ENCODE results near the gene NAGLU.
"Not testable (repeated sequence)": the region's sequence is repeated elsewhere in the genome, so short reads cannot be mapped to it uniquely, and the experiment has no call there.

The NAGLU gene

GRCh38 chr17:42545755-42546505 is 9.9 kb downstream of the NAGLU start:
- H3K36me3 ChIP-seq (ENCODE audit: control insufficient read depth, insufficient read depth, low read length); H3K27me3 ChIP-seq (ENCODE audit: control insufficient read depth, insufficient read depth, low read length); H3K4me3 ChIP-seq (ENCODE audit: low read length); H3K4me1 ChIP-seq (ENCODE audit: control insufficient read depth, insufficient read depth, low read length); H3K9me3 ChIP-seq (ENCODE audit: control insufficient read depth, insufficient read depth, low read length); DNase-seq (ENCODE audit: low read depth, low spot score); H3K27ac ChIP-seq (ENCODE audit: low read length): not testable (repeated sequence)
- no CpG with 5 or more reads among the region's 9 CpGs for WGBS (ENCODE audit: insufficient coverage, insufficient read length)

GRCh38 chr17:42547001-42547461 is 11.0 kb downstream of the NAGLU start:
- peaks cover 2% of the 10 kb centered on the region for H3K4me1 ChIP-seq (ENCODE audit: control insufficient read depth, insufficient read depth, low read length)
- no peaks in the 10 kb centered on the region for H3K9me3 ChIP-seq (ENCODE audit: control insufficient read depth, insufficient read depth, low read length)
- peaks cover 9% of the 10 kb centered on the region; the same call in 1 of the 2 replicates for H3K36me3 ChIP-seq (ENCODE audit: control insufficient read depth, insufficient read depth, low read length)
- no CpG with 5 or more reads among the region's 23 CpGs for WGBS (ENCODE audit: insufficient coverage, insufficient read length)
- no peak for DNase-seq (ENCODE audit: low read depth, low spot score)
- no peaks in the 10 kb centered on the region for H3K27me3 ChIP-seq (ENCODE audit: control insufficient read depth, insufficient read depth, low read length)
- H3K4me3 ChIP-seq (ENCODE audit: low read length) = no peak overlapping the region; the same call in 1 of the 2 replicates
- no peak overlapping the region for H3K27ac ChIP-seq (ENCODE audit: low read length)

- Histone ChIP-seq H3K4me3 (ENCODE audit: low read length) (peak overlapping the region; percentile 16; the same call in 1 of the 2 replicates), H3K27me3 (ENCODE audit: control insufficient read depth, insufficient read depth, low read length) (no peaks in the 10 kb centered on the region), H3K27ac (ENCODE audit: low read length) (no peak overlapping the region), H3K36me3 (ENCODE audit: control insufficient read depth, insufficient read depth, low read length) (peaks cover 9% of the 10 kb centered on the region; the same call in 1 of the 2 replicates), H3K4me1 (ENCODE audit: control insufficient read depth, insufficient read depth, low read length) (peaks cover 2% of the 10 kb centered on the region), H3K9me3 (ENCODE audit: control insufficient read depth, insufficient read depth, low read length) (no peaks in the 10 kb centered on the region)
- no CpG with 5 or more reads among the region's 14 CpGs for WGBS (ENCODE audit: insufficient coverage, insufficient read length)
- DNase-seq (ENCODE audit: low read depth, low spot score) = no peak
Measured at GRCh38 chr17:42547698-42548069, 11.6 kb downstream of the NAGLU start.

GRCh38 chr17:42548070-42548837 is 12.2 kb downstream of the NAGLU start:
- Histone ChIP-seq H3K9me3 (ENCODE audit: control insufficient read depth, insufficient read depth, low read length) (no peaks in the 10 kb centered on the region), H3K4me3 (ENCODE audit: low read length) (peak overlapping the region; percentile 50; the same call in 1 of the 2 replicates), H3K27me3 (ENCODE audit: control insufficient read depth, insufficient read depth, low read length) (no peaks in the 10 kb centered on the region), H3K36me3 (ENCODE audit: control insufficient read depth, insufficient read depth, low read length) (peaks cover 6% of the 10 kb centered on the region; the same call in 1 of the 2 replicates), H3K27ac (ENCODE audit: low read length) (no peak overlapping the region), H3K4me1 (ENCODE audit: control insufficient read depth, insufficient read depth, low read length) (peaks cover 2% of the 10 kb centered on the region)
- WGBS (ENCODE audit: insufficient coverage, insufficient read length) = no CpG with 5 or more reads among the region's 74 CpGs
- DNase-seq (ENCODE audit: low read depth, low spot score) = no peak

DNA sequence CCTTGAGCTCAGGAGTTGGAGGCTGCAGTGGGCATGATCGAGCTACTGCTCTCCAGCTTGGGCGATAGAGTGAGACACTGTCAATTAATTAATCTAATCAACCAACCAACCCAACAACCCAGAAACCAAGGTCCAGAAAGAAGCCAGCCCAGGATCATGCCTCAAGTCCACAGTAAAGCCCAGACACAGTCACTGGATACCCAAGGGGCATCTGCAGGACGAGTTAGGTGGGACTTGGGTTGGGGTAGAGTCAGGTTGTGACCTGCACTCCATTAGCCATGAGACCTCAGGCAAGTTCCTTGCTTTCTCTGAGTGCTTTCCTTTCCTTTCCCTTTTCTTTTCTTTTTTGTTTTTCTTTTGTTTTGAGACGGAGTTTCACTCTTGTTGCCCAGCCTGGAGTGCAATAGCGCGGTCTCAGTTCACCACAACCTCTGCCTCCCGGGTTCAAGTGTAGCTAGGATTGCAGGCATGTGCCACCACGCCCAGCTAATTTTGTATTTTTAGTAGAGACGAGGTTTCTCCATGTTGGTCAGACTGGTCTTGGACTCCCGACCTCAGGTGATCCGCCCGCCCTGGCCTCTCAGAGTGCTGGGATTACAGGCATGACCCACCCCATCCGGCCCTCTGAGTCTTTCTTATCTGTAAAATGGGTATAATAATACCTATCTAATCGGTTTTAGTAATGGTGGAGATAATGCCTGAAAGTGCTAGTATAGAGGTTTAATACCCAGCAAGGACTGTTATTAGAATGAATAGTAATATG is 13.1 kb downstream of the NAGLU start:
- H3K9me3 ChIP-seq (ENCODE audit: control insufficient read depth, insufficient read depth, low read length) = no peaks in the 10 kb centered on the region

DNA sequence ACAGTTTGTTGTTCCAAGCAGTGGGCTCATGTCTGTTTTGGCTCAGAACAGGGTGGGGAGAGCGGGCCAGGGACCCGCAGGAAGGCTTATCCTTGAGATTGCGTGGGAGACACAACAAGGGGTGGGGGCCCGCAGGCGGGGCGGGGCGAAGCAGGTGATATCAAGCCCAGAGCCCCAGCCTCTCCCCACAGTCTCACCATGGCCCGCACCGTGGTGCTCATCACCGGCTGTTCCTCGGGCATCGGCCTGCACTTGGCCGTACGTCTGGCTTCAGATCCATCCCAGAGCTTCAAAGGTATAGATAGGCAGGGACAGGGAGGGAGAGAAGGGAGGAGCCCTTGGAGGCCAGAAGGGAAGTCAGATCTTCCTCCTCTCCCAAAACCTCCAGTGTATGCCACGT is 16.7 kb downstream of the NAGLU start, which contains the start of gene HSD17B1:
HSD17B1 (plus strand) TSS at position 188 of the 400 bp plus-strand sequence; CDS start at position 199, 11 bp downstream.
- H3K27me3 ChIP-seq (ENCODE audit: control insufficient read depth, insufficient read depth, low read length); H3K27ac ChIP-seq (ENCODE audit: low read length); DNase-seq (ENCODE audit: low read depth, low spot score); H3K9me3 ChIP-seq (ENCODE audit: control insufficient read depth, insufficient read depth, low read length); H3K36me3 ChIP-seq (ENCODE audit: control insufficient read depth, insufficient read depth, low read length); H3K4me3 ChIP-seq (ENCODE audit: low read length); H3K4me1 ChIP-seq (ENCODE audit: control insufficient read depth, insufficient read depth, low read length): not testable (repeated sequence)
- no CpG with 5 or more reads among the region's 15 CpGs for WGBS (ENCODE audit: insufficient coverage, insufficient read length)

More for the DNA sequence above, 13.1 kb downstream of the NAGLU start:
- Histone ChIP-seq H3K4me1 (ENCODE audit: control insufficient read depth, insufficient read depth, low read length) (peaks cover 4% of the 10 kb centered on the region), H3K27me3 (ENCODE audit: control insufficient read depth, insufficient read depth, low read length) (no peaks in the 10 kb centered on the region), H3K27ac (ENCODE audit: low read length) (no peak overlapping the region), H3K4me3 (ENCODE audit: low read length) (no peak overlapping the region), H3K36me3 (ENCODE audit: control insufficient read depth, insufficient read depth, low read length) (no peaks in the 10 kb centered on the region; the same call in 1 of the 2 replicates)
- no CpG with 5 or more reads among the region's 14 CpGs for WGBS (ENCODE audit: insufficient coverage, insufficient read length)
- no peak for DNase-seq (ENCODE audit: low read depth, low spot score)

DNA sequence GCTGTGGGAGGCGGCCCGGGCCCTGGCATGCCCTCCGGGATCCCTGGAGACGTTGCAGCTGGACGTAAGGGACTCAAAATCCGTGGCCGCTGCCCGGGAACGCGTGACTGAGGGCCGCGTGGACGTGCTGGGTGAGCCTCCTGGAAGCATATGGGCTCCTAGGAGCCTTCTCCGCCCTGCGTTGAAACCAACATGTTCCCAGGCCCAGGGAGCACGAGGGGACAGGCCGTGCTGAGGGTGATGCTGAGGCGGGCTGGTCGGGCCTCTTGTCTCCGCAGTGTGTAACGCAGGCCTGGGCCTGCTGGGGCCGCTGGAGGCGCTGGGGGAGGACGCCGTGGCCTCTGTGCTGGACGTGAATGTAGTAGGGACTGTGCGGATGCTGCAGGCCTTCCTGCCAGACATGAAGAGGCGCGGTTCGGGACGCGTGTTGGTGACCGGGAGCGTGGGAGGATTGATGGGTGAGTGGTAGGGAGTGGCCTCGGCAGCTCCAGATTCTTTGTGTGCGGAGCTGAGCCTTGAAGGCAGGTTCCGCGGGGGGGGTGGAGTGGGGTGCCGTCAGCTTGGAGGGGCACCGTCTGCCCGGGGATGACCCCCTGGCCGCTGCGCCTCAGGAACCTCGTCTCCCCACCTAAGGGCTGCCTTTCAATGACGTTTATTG is 17.2 kb downstream of the NAGLU start:
- H3K4me1 ChIP-seq (ENCODE audit: control insufficient read depth, insufficient read depth, low read length) = peaks cover 4% of the 10 kb centered on the region
- DNase-seq (ENCODE audit: low read depth, low spot score) = no peak
- H3K9me3 ChIP-seq (ENCODE audit: control insufficient read depth, insufficient read depth, low read length) = no peaks in the 10 kb centered on the region
- H3K27me3 ChIP-seq (ENCODE audit: control insufficient read depth, insufficient read depth, low read length) = no peaks in the 10 kb centered on the region
- H3K27ac ChIP-seq (ENCODE audit: low read length) = no peak overlapping the region
- WGBS (ENCODE audit: insufficient coverage, insufficient read length) = 100% methylated on average over 1 of the region's 45 CpGs
- no peak overlapping the region for H3K4me3 ChIP-seq (ENCODE audit: low read length)
- H3K36me3 ChIP-seq (ENCODE audit: control insufficient read depth, insufficient read depth, low read length) = no peaks in the 10 kb centered on the region; the same call in 1 of the 2 replicates

GRCh38 chr17:42553866-42554249 is 17.8 kb downstream of the NAGLU start:
- Histone ChIP-seq H3K4me1 (ENCODE audit: control insufficient read depth, insufficient read depth, low read length) (peaks cover 4% of the 10 kb centered on the region), H3K27me3 (ENCODE audit: control insufficient read depth, insufficient read depth, low read length) (no peaks in the 10 kb centered on the region), H3K9me3 (ENCODE audit: control insufficient read depth, insufficient read depth, low read length) (no peaks in the 10 kb centered on the region), H3K36me3 (ENCODE audit: control insufficient read depth, insufficient read depth, low read length) (no peaks in the 10 kb centered on the region; the same call in 1 of the 2 replicates), H3K4me3 (ENCODE audit: low read length) (peak overlapping the region; percentile 72; the same call in 1 of the 2 replicates), H3K27ac (ENCODE audit: low read length) (no peak overlapping the region)
- DNase-seq (ENCODE audit: low read depth, low spot score) = no peak
- no CpG with 5 or more reads among the region's 16 CpGs for whole genome bisulfite sequencing (ENCODE audit: insufficient coverage, insufficient read length)

GRCh38 chr17:42554250-42555121 is 18.4 kb downstream of the NAGLU start:
- H3K27ac ChIP-seq (ENCODE audit: low read length) = no peak overlapping the region
- no CpG with 5 or more reads among the region's 82 CpGs for WGBS (ENCODE audit: insufficient coverage, insufficient read length)
- no peaks in the 10 kb centered on the region for H3K27me3 ChIP-seq (ENCODE audit: control insufficient read depth, insufficient read depth, low read length)
- no peaks in the 10 kb centered on the region; the same call in 1 of the 2 replicates for H3K36me3 ChIP-seq (ENCODE audit: control insufficient read depth, insufficient read depth, low read length)
- DNase-seq (ENCODE audit: low read depth, low spot score) = no peak
- peak overlapping the region; percentile 72 for H3K4me3 ChIP-seq (ENCODE audit: low read length)
- no peaks in the 10 kb centered on the region for H3K9me3 ChIP-seq (ENCODE audit: control insufficient read depth, insufficient read depth, low read length)
- H3K4me1 ChIP-seq (ENCODE audit: control insufficient read depth, insufficient read depth, low read length) = peaks cover 2% of the 10 kb centered on the region; the same call in 1 of the 2 replicates
